Panc1 (cell line): Measurements from ENCODE around the gene PRAMEF11.

Source experiments
- CTCF ChIP-seq: fragments of 450-650 bp; IDR thresholded peaks from 2 replicates; pipeline ENCODE4 v1.5.1; 2017; ENCODE audit warnings: mild to moderate bottlenecking
- POLR2AphosphoS5 ChIP-seq: IDR thresholded peaks from 2 replicates; pipeline ENCODE4 v1.6.1; 2012; ENCODE audit warnings: mild to moderate bottlenecking, low read depth, low read length, moderate library complexity
- REST ChIP-seq, 2 experiments: IDR thresholded peaks; 2 replicates each; pipeline ENCODE4 v1.6.1; 2011 to 2012; ENCODE audit warnings: low read depth in 2 of 2, control low read depth in 1 of 2, low read length in 1 of 2, mild to moderate bottlenecking in 1 of 2, moderate library complexity in 1 of 2; ENCODE audit not compliant: insufficient read depth in 1 of 2
- SIN3A ChIP-seq: IDR thresholded peaks from 2 replicates; pipeline ENCODE4 v1.6.1; 2012; ENCODE audit warnings: low read depth, mild to moderate bottlenecking, low read length, moderate library complexity, borderline replicate concordance; ENCODE audit not compliant: insufficient read depth
- TCF7L2 ChIP-seq: IDR thresholded peaks from 2 replicates; pipeline ENCODE4 v1.6.1; 2011; ENCODE audit warnings: mild to moderate bottlenecking, low read depth, low read length, inconsistent platforms

GRCh38 chr1:12778061-12778460 is 53.1 kb downstream of the PRAMEF11 start:
- TF ChIP-seq CTCF, result no peak
- no peak for TF ChIP-seq POLR2AphosphoS5
- TF ChIP-seq REST (IDR thresholded peaks at IDR 0.05; ENCODE audit: insufficient read depth in 1 of 2, low read depth in 2 of 2, low read length in 1 of 2), result no peak
- TF ChIP-seq SIN3A, result no peak
- TF ChIP-seq TCF7L2, result no peak
